GM18868 (cell line): Measurements from ENCODE around the gene RAPGEF2.
"Not testable (repeated sequence)": the region's sequence is repeated elsewhere in the genome, so short reads cannot be mapped to it uniquely, and the experiment has no call there.

ENCODE experiments used
- ATAC-seq: cut with Tn5 transposase; IDR thresholded peaks from one replicate; pipeline ENCODE4 v1.9.1; 2021; ENCODE audit warnings: mild to moderate bottlenecking, moderate library complexity; ENCODE audit not compliant: unreplicated experiment

The RAPGEF2 gene

GRCh38 chr4:159159611-159160010 is 56.7 kb downstream of the RAPGEF2 start:
- ATAC-seq: no peak

- no peak for ATAC-seq
Measured at GRCh38 chr4:159160242-159160641, 57.4 kb downstream of the RAPGEF2 start.

GRCh38 chr4:159161436-159161835 is 58.6 kb downstream of the RAPGEF2 start:
- not testable (repeated sequence) for ATAC-seq

GRCh38 chr4:159162576-159162975 is 59.7 kb downstream of the RAPGEF2 start:
- ATAC-seq: no peak

GRCh38 chr4:159163521-159163920 is 60.6 kb downstream of the RAPGEF2 start:
- no peak for ATAC-seq

- peak; percentile 46 for ATAC-seq
Measured at GRCh38 chr4:159169404-159170302, 66.8 kb downstream of the RAPGEF2 start.

- ATAC-seq: peak; percentile 48
Measured at GRCh38 chr4:159171287-159171686, 68.4 kb downstream of the RAPGEF2 start.

- no peak for ATAC-seq
Measured at GRCh38 chr4:159173886-159174285, 71.0 kb downstream of the RAPGEF2 start.

GRCh38 chr4:159174645-159175084 is 71.8 kb downstream of the RAPGEF2 start:
- no peak for ATAC-seq

- ATAC-seq: peak; percentile 44
Measured at GRCh38 chr4:159175085-159175988, 72.5 kb downstream of the RAPGEF2 start.

- ATAC-seq: no peak
Measured at GRCh38 chr4:159175989-159176375, 73.1 kb downstream of the RAPGEF2 start.

GRCh38 chr4:159177265-159178150 is 74.6 kb downstream of the RAPGEF2 start:
- ATAC-seq: peak; percentile 52

GRCh38 chr4:159178151-159178546 is 75.3 kb downstream of the RAPGEF2 start:
- ATAC-seq: peak; percentile 28

GRCh38 chr4:159178979-159179969 is 76.4 kb downstream of the RAPGEF2 start:
- ATAC-seq: no peak

GRCh38 chr4:159183885-159184605 is 81.2 kb downstream of the RAPGEF2 start:
- not testable (repeated sequence) for ATAC-seq

- ATAC-seq: no peak
Measured at GRCh38 chr4:159185591-159186023, 82.7 kb downstream of the RAPGEF2 start.

- no peak for ATAC-seq
Measured at GRCh38 chr4:159188646-159189045, 85.8 kb downstream of the RAPGEF2 start.

- ATAC-seq: no peak
Measured at GRCh38 chr4:159190651-159191050, 87.8 kb downstream of the RAPGEF2 start.

- no peak for ATAC-seq
Measured at GRCh38 chr4:159191989-159192388, 89.1 kb downstream of the RAPGEF2 start.
